Activated naive CD8-positive, alpha-beta T cell (primary cell): Measurements from ENCODE around the gene PALB2.
A peak's percentile ranks its signal among the peaks of the same experiment; 100 is the strongest.

Source experiments
- H3K27ac Mint-ChIP-seq: one replicate; pipeline ENCODE4 v1.8.0; 2021; ENCODE audit warnings: mixed read lengths
- H3K27me3 Mint-ChIP-seq: one replicate; pipeline ENCODE4 v1.8.0; 2021; ENCODE audit warnings: mixed read lengths
- H3K36me3 Mint-ChIP-seq: one replicate; pipeline ENCODE4 v1.8.0; 2021; ENCODE audit warnings: mixed read lengths
- H3K4me1 Mint-ChIP-seq: one replicate; pipeline ENCODE4 v1.8.0; 2021; ENCODE audit warnings: low read depth, mixed read lengths
- H3K4me3 Mint-ChIP-seq: one replicate; pipeline ENCODE4 v1.8.0; 2021; ENCODE audit warnings: mild to moderate bottlenecking, mixed read lengths
- H3K9me3 Mint-ChIP-seq: one replicate; pipeline ENCODE4 v1.8.0; 2021; ENCODE audit warnings: low read depth, mixed read lengths

The PALB2 gene

DNA sequence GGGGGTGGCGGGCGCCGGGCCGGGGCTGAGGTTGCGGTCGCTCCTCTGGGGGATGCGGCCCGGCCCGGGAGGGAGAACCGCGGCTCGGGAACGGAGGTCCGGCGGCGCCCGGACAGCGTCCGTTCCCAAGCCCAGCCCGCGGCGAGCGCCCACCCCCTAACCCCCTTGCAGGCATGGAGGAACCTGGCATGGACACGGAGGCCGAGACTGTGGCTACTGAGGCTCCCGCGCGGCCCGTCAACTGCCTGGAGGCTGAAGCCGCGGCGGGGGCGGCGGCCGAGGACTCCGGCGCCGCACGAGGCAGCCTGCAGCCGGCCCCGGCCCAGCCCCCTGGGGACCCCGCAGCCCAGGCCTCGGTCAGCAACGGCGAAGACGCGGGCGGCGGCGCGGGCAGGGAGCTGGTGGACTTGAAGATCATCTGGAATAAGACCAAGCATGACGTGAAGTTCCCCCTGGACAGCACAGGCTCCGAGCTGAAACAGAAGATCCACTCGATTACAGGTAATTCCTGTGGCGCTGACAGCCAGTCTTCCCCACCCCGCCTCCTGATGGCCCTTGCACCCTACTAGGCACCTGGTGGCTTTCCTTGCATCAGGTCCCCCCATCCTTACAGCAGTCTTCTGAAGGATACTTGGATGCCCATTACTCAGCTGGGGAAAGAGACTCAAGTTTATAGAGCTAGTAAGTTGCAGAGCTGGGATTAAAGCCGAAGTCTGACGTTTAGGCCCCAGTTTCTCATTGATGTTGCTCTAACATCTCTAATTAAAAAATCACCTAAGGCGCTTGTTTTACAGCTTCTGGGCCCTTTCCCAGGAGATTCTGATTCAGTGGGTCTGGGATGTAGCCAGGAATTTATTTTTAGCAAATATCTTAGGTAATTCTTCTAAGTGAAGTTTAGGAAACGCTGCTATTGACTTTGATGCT is 83.1 kb downstream of the PALB2 start:
- no peaks in the 10 kb centered on the region for H3K27me3 Mint-ChIP-seq
- peak overlapping the region; percentile 94 for H3K4me3 Mint-ChIP-seq
- H3K36me3 Mint-ChIP-seq: no peaks in the 10 kb centered on the region
- peaks cover 40% of the 10 kb centered on the region for H3K4me1 Mint-ChIP-seq
- peak overlapping the region; percentile 66 for H3K27ac Mint-ChIP-seq
- no peaks in the 10 kb centered on the region for H3K9me3 Mint-ChIP-seq

DNA sequence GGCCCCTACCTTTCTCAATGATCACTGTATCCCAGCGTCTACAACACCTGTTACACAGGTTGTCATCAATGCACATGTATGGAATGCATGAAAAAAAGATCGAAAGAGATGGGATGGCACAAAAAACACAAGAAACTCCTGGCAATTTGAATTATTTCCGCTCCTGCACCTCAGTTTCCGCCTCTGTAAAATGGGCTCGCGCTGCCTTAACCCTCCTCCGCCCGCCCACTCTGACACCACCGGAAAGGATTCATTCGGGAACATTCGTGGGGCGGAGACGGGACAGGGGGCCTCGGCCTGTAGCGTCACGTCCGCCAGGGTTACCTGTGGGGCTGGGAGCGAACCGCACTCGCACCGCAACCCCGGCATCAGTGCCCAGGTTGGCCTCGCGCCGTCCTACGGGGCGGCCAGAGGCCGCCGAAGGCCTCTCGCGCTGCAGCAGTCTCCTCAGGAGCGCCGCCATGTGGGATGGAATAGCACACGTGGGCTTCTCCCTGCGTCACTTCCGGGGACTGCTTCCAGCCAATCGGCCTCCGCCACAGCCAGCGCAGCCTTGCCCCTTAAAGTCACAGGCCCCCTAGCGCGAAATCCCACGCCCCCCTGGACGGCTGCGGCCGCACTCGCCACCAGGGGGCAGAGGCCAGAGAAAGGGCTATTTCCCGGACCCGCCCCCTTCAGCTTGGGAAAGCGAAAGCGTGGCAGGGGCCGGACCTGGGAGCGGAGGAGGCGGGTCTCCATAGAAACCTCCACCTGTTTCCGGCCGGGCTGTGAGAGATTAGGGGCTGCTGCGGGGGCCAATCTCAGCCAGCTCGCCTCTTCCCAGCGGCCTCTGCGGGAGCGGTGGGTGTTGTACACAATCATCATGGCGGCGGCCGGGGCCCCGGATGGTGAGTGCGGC is 84.0 kb downstream of the PALB2 start, which contains the start of the genes EARS2 and UBFD1:
TSS of gene EARS2 (minus strand) at position 470 of the 898 bp plus-strand sequence. CDS start at position 463, 7 bp downstream.
TSS of gene UBFD1 (plus strand) at position 847 of the 898 bp plus-strand sequence. CDS start at position 863, 16 bp downstream.
- Mint-ChIP-seq H3K27me3 (no peaks in the 10 kb centered on the region), H3K4me3 (peak within 1 kb of the TSS; percentile 94), H3K9me3 (no peaks in the 10 kb centered on the region), H3K4me1 (peaks cover 40% of the 10 kb centered on the region), H3K27ac (peak within 1 kb of the TSS; percentile 96), H3K36me3 (no peaks in the 10 kb centered on the region)

DNA sequence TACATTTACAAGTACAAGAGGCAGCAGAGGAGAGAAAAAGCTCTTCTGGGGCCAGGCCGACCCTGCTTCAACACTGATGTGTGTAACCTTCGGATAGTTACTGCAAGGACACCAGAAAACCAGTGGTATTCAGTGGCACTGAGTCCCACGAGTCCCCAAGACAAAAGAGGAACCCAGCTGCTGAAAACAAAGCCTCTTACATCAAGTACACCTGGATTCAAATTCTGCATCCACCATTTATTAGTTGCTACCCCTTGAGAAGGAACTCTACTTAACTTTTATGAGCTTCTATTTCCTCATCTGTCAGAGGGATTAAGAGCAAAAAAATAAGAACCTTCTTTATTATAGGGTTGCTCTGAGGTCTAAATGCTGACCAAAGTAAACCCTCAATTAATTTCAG is 86.6 kb downstream of the PALB2 start:
- H3K36me3 Mint-ChIP-seq: peaks cover 3% of the 10 kb centered on the region
- no peaks in the 10 kb centered on the region for H3K9me3 Mint-ChIP-seq
- no peak overlapping the region for H3K4me3 Mint-ChIP-seq
- H3K4me1 Mint-ChIP-seq: peaks cover 31% of the 10 kb centered on the region
- no peaks in the 10 kb centered on the region for H3K27me3 Mint-ChIP-seq
- peak overlapping the region; percentile 43 for H3K27ac Mint-ChIP-seq
